Spleen (tissue), 11 donors: ENCODE data around the gene PRLH. TPM values are rescaled to one million over a fixed set of nuclear protein-coding genes. Genes with fewer than 3 reads are reported as not detected.
A peak's percentile ranks its signal among the peaks of the same experiment; 100 is the strongest.

Experiments used
- DNase-seq: peaks from one replicate; pipeline ENCODE4 v3.0.0-alpha.2; 2020
- H3K27ac ChIP-seq, 8 donors: fragments of 200-600 bp; sonication (generic) in 7 of 8; 1 replicate in 4 of 8; 2 replicates in 4 of 8; pipeline versions ENCODE4 v1.5.0 to v1.8.0; 2016 to 2021; ENCODE audit warnings: inconsistent platforms in 4 of 8, mild to moderate bottlenecking in 4 of 8, moderate library complexity in 1 of 8
- H3K27me3 ChIP-seq, 7 donors: fragments of 200-600 bp; sonication (generic) in 6 of 7; replicated peaks in 1 of 7; 1 replicate in 4 of 7; 2 replicates in 3 of 7; pipeline versions ENCODE4 v1.5.0 to v1.8.0; 2016 to 2021; ENCODE audit warnings: inconsistent platforms in 3 of 7, mild to moderate bottlenecking in 1 of 7
- H3K36me3 ChIP-seq, 6 donors: fragments of 200-600 bp; sonication (generic) in 5 of 6; 1 replicate in 4 of 6; 2 replicates in 2 of 6; pipeline versions ENCODE4 v1.5.0 to v1.8.0; 2016 to 2021; ENCODE audit warnings: inconsistent platforms in 2 of 6
- H3K4me1 ChIP-seq, 6 donors: fragments of 200-600 bp; sonication (generic) in 5 of 6; 1 replicate in 3 of 6; 2 replicates in 3 of 6; pipeline versions ENCODE4 v1.5.0 to v1.8.0; 2016 to 2021; ENCODE audit warnings: inconsistent platforms in 3 of 6
- H3K4me3 ChIP-seq, 8 donors: fragments of 200-600 bp; sonication (generic) in 7 of 8; 1 replicate in 4 of 8; 2 replicates in 4 of 8; pipeline versions ENCODE4 v1.5.0 to v1.8.0; 2016 to 2021; ENCODE audit warnings: inconsistent platforms in 4 of 8, mild to moderate bottlenecking in 4 of 8, moderate library complexity in 2 of 8
- H3K9me3 ChIP-seq, 8 donors: fragments of 200-600 bp; sonication (generic) in 7 of 8; 1 replicate in 4 of 8; 2 replicates in 4 of 8; pipeline versions ENCODE4 v1.5.0 to v1.8.0; 2016 to 2021; ENCODE audit warnings: inconsistent platforms in 4 of 8
- POLR2A ChIP-seq, 3 donors: fragments of 450-650 bp; IDR thresholded peaks; one replicate each; pipeline ENCODE4 v1.5.1; 2017; ENCODE audit warnings: antibody characterized with exemption in 3 of 3, mild to moderate bottlenecking in 1 of 3
- POLR2AphosphoS5 ChIP-seq, 3 donors: sonication (generic); formaldehyde crosslinking; IDR thresholded peaks; one replicate each; pipeline ENCODE4 v1.5.1; 2017; ENCODE audit warnings: antibody characterized with exemption in 3 of 3
- WGBS, 5 donors: extraction: QIAGEN DNeasy Blood & Tissue Kit in 3 of 5; methylation state at CpG; one replicate each; pipeline versions ENCODE4 v1.1.5 to v1.1.7; 2013 to 2018; 5-methylcytosine and 5-hydroxymethylcytosine counted together
- intact Hi-C: fragments of 100-400 bp; cut with DNase I; formaldehyde crosslinking; loops from one replicate; pipeline ENCODE4 v1.15.0; 2023; ENCODE audit warnings: low total_unique reads
- polyA plus RNA-seq, 3 donors: library from polyadenylated mRNA; stranded (reverse); fragments of 200-250 nt; gene quantifications; one replicate each; pipeline ENCODE4 v1.2.1, GENCODE V29; 2013
- total RNA-seq, 7 donors: library from RNA; depleted of rRNA in 3 of 7; stranded (reverse); fragments of >200 nt in 3 of 7; fragmentation: NEBNext Ultra II Directional in 4 of 7; extraction: Animal tissue kit (Norgen Biotek cat#: 25700) in 4 of 7; gene quantifications; one replicate each; pipeline versions ENCODE4 v1.1.0 to v1.2.1, GENCODE V29; 2016 to 2021
- TF ChIP-seq, protein P1 (sequence below), 11 experiments: fragments of 200-600 bp in 7 of 11; fragments of 450-650 bp in 4 of 11; sonication (generic) in 4 of 11; IDR thresholded peaks in 8 of 11; conservative IDR thresholded peaks in 3 of 11; 1 replicate in 7 of 11; 2 replicates in 4 of 11; pipeline versions ENCODE4 v1.4.0 to v1.8.0; 2016 to 2021; ENCODE audit warnings: antibody characterized with exemption in 11 of 11, inconsistent platforms in 4 of 11, mild to moderate bottlenecking in 1 of 11
- donor health status: healthy with polysubstance abuse.
- donor health status: DM: no; HTN: no; CAD: no; lungs with moderate emphysema.
- donor health status: DM: no; HTN: no; CAD: no.
- donor health status: Bipolar disorder and iron deficiency.
- donor health status: healthy.
- donor health status: DM: no; HTN: no; CAD: no.
- donor health status: DM: yes; HTN: yes; CAD: no.

Gene PRLH
- total and polyA plus RNA-seq, 10 donors, result not detected

GRCh38 chr2:237530472-237531433 is 35.6 kb upstream of the PRLH start:
- intact Hi-C loops, result no loop called here
- H3K27ac ChIP-seq, result no peak overlapping the region
- TF ChIP-seq, protein P1, sequence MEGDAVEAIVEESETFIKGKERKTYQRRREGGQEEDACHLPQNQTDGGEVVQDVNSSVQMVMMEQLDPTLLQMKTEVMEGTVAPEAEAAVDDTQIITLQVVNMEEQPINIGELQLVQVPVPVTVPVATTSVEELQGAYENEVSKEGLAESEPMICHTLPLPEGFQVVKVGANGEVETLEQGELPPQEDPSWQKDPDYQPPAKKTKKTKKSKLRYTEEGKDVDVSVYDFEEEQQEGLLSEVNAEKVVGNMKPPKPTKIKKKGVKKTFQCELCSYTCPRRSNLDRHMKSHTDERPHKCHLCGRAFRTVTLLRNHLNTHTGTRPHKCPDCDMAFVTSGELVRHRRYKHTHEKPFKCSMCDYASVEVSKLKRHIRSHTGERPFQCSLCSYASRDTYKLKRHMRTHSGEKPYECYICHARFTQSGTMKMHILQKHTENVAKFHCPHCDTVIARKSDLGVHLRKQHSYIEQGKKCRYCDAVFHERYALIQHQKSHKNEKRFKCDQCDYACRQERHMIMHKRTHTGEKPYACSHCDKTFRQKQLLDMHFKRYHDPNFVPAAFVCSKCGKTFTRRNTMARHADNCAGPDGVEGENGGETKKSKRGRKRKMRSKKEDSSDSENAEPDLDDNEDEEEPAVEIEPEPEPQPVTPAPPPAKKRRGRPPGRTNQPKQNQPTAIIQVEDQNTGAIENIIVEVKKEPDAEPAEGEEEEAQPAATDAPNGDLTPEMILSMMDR (IDR thresholded peaks at IDR 0.05 in 8 of 11, conservative IDR thresholded peaks at IDR 0.05 in 3 of 11), result no peak
- TF ChIP-seq POLR2AphosphoS5 (IDR thresholded peaks at IDR 0.05) (no peak), POLR2A (IDR thresholded peaks at IDR 0.05) (no peak)
- no peaks in the 10 kb centered on the region for H3K9me3 ChIP-seq
- DNase-seq, result peak; percentile 33
- no peaks in the 10 kb centered on the region for H3K36me3 ChIP-seq
- peaks cover 0 to 10% (median 0%) of the 10 kb centered on the region in 6 donors for H3K4me1 ChIP-seq
- peaks cover 0 to 7% (median 0%) of the 10 kb centered on the region in 7 donors for H3K27me3 ChIP-seq
- H3K4me3 ChIP-seq, result no peak overlapping the region
- WGBS, 5 donors, result 89 to 98% (median 94%) methylated on average over 9 to 12 of the region's 12 CpGs

DNA sequence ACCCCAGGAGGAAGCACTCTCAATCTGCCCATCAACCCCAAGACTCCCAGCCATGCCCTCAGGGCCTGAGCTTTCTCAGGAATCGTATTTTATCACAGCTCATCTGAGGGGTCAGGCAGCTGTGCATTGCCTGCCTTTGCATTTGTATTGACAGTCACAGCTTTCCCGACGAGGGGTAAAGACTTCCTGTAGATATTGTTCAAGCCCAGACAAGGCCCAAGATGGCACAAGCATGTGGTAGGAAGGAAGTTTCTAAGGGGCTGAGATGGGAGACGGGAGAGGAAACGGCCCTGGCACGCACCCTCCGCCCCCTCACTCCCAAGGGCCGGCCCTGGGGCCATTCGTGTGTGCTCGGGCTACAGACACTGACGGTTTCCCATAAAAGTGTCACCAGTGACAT is 34.2 kb upstream of the PRLH start:
- Histone ChIP-seq H3K4me3 (no peak overlapping the region), H3K27ac (no peak overlapping the region), H3K4me1 (peaks cover 0 to 10% (median 0%) of the 10 kb centered on the region in 6 donors), H3K27me3 (peaks cover 0 to 13% (median 0%) of the 10 kb centered on the region in 7 donors), H3K36me3 (no peaks in the 10 kb centered on the region), H3K9me3 (no peaks in the 10 kb centered on the region)
- intact Hi-C loops, result no loop called here
- WGBS, 5 donors, result 50 to 61% (median 52%) methylated on average over 11 of the region's 11 CpGs
- DNase-seq, result peak; percentile 48
- TF ChIP-seq POLR2AphosphoS5 (IDR thresholded peaks at IDR 0.05) (no peak), POLR2A (IDR thresholded peaks at IDR 0.05) (no peak)
- TF ChIP-seq, protein P1 (IDR thresholded peaks at IDR 0.05 in 8 of 11, conservative IDR thresholded peaks at IDR 0.05 in 3 of 11), result no peak

DNA sequence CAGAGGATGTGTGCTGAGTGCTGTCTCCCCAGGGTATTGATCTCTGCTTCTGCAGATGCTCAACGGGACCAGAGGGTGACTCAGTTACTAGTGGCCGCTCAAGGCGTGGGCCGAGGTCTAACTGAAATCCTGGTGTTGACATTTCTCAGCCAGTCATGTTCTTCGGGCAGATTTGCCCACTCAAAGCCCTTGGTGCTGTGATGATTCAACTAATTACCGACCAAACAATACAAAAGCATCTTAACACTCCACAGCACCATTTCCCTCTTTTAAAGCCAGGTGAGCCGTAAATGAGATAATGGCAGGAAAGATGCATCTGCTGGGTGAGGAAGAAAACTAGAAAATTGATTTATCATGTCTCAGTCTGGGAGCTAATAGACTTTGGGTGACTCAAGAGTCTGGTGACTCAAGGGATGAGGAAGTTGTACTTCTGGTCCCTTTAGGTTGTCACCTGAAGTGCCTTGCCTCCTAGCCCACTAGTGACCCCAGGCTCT is 32.7 kb upstream of the PRLH start:
- H3K4me1 ChIP-seq, result peaks cover 0 to 10% (median 0%) of the 10 kb centered on the region in 6 donors
- H3K27ac ChIP-seq, result no peak overlapping the region
- H3K4me3 ChIP-seq, result no peak overlapping the region
- H3K9me3 ChIP-seq, result no peaks in the 10 kb centered on the region
- peaks cover 0 to 27% (median 0%) of the 10 kb centered on the region in 7 donors for H3K27me3 ChIP-seq
- no peak for DNase-seq
- intact Hi-C loops, result no loop called here
- no peaks in the 10 kb centered on the region for H3K36me3 ChIP-seq
- WGBS, 5 donors, result 85 to 96% (median 92%) methylated on average over 7 of the region's 7 CpGs
- TF ChIP-seq, protein P1 (IDR thresholded peaks at IDR 0.05 in 8 of 11, conservative IDR thresholded peaks at IDR 0.05 in 3 of 11), result no peak
- no peak for TF ChIP-seq POLR2AphosphoS5 (IDR thresholded peaks at IDR 0.05)
- TF ChIP-seq POLR2A (IDR thresholded peaks at IDR 0.05), result no peak

- DNase-seq, result no peak
- Histone ChIP-seq H3K9me3 (no peaks in the 10 kb centered on the region), H3K27me3 (peaks cover 0 to 30% (median 0%) of the 10 kb centered on the region in 7 donors), H3K4me3 (no peak overlapping the region), H3K36me3 (no peaks in the 10 kb centered on the region), H3K27ac (no peak overlapping the region), H3K4me1 (peaks cover 0 to 7% (median 0%) of the 10 kb centered on the region in 6 donors)
- WGBS, 5 donors, result 94 to 100% (median 100%) methylated on average over 1 of the region's 1 CpG
- intact Hi-C loops, result no loop called here
- TF ChIP-seq POLR2AphosphoS5 (IDR thresholded peaks at IDR 0.05), result no peak
- no peak for TF ChIP-seq POLR2A (IDR thresholded peaks at IDR 0.05)
- TF ChIP-seq, protein P1 (IDR thresholded peaks at IDR 0.05 in 8 of 11, conservative IDR thresholded peaks at IDR 0.05 in 3 of 11), result no peak
Measured at GRCh38 chr2:237534380-237534779, 32.0 kb upstream of the PRLH start.
